NK-92 (cell line): ENCODE results near the gene OR2T3.
"Not testable (repeated sequence)": the region's sequence is repeated elsewhere in the genome, so short reads cannot be mapped to it uniquely, and the experiment has no call there.

Source experiments
- DNase-seq: peaks from one replicate; lab custom pipeline; 2025; ENCODE audit not compliant: unreplicated experiment; lab: John Stamatoyannopoulos, UW

Gene OR2T3

DNA sequence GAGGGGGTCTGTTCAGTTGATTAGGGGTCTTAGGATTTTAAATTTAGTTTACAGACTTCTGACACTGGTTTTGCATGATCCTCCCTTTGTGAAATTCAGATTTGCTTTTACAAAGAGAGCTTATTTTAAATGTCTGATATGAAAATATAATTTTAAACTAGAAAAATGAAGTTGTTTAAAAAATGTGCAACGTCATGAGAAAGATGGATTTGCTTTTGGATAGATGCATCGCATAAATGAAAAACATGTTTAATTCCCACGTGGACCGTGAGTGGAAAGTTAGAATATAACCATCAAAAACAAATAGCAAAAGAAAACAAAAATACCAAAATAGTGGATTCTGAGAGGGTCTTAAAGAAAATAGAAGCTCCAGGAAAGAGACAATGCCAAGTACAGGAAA is 2.0 kb upstream of the OR2T3 start:
- DNase-seq, result no peak

DNA sequence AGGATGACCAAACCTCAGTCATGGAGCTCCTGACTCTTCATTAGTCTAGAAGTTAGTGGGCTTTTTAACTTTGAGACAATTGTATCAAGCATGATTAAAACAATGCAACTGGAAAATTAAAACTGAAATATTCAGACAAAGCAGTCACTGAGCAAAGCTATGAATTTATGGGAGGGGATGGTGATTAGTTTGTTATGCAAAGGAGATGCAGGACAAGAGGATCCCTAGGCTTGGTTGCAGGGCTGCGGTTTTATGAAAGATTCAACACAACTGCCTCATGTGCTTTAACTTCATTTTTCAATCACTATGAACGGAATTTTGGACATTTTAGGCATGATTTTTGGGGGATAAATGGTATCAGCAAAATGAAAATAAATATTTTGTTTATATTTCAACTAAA is 1.0 kb upstream of the OR2T3 start:
- DNase-seq, result not testable (repeated sequence)

DNA sequence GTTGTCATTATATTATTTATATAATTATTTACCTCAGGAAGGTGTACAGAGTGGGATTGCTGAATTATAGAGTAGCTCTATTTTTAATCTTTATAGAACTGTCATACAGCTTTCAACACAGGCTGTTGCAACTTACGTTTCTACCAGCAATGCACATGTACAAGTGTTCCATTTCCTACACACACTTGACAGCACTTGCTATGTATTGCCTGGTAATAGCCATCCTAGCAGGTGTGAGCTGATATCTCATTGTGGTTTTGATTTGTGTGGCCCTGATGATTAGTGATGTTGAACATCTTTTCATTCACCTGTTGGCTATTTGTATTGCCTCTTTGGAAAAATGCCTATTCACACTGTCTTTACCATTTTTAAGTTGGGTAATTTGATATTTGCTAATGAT is 2.5 kb downstream of the OR2T3 start:
- DNase-seq, result not testable (repeated sequence)

DNA sequence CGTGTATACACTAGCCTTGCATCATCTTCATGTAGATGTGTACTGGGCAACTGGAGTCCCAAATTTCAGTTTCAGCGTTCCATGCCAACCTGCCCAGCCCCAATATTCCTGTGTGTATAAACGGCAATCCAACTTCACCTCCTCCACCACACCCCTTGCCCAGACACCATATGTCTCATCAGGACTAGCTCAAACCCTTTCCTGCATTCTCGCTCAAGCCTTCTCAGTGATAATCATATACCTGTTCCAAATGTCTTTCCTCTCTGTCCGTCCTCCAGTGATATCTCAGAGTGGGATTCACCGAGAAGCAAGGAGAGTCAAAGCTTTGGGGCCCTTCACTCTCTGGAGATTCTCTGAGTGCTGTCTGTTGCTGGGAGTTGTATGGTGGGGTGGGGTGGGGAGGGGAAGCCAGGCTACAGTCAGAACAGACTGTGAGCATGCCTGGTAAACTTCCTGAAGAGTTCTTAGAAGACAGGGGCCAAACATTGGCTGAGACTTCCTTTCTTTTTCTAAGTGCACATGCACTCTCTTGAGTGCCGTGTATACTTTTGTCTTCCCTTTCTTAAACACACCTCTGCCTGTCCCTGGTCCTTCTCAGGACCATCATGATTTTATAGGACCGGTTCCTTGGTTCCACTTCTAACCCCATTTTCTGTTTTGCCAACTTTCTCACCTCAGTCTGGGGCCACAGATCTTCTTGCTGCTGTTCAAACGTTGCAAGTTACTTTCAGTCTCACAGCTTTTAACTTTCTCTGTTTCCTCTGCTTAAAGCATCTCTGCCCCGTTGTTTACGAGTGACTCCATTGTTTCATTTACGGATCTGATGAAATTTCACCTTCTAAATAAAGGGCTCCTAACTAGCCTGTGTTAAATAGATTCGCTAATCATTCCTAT is 8.8 kb downstream of the OR2T3 start:
- not testable (repeated sequence) for DNase-seq

DNA sequence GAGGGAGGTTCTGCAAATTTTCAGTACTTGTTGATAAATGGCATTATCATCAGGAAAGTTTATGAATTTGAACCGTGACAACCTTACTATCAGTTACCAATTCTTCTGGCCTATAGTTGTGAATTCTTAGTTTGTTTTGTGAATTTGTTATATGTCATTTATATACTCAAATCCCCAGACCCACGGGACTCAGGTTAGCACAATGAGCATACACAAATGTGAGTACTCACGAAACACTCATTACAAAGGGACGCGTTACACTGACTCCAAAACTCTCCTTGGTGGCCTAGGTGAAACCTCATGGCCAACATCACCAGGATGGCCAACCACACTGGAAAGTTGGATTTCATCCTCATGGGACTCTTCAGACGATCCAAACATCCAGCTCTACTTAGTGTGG is 15.1 kb downstream of the OR2T3 start, which contains the start of gene OR2T5:
Gene OR2T5, plus strand, starts transcription at position 301 of the 400 bp plus-strand sequence. Its CDS starts 0 bp downstream, at position 301.
- DNase-seq, result not testable (repeated sequence)

DNA sequence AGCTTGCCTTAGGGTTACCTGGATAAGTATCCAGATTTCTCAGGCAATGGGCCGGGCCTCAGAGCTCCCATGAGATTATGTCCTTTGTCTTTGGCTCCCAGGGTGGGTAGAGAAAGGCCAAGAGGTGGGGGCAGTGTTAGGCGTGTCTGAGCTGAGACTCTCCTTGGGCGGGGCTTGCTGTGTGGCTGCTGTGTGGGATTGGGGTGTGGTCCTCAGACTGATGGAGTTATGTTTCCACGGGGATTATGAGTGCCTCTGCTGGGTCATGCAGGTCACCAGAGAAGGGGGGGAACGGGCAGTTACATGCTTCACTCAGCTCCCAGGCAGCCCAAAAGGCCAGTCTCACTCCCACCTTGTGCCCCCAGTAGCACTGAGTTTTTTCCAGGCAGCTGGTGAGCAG is 23.5 kb downstream of the OR2T3 start:
- DNase-seq, result not testable (repeated sequence)

DNA sequence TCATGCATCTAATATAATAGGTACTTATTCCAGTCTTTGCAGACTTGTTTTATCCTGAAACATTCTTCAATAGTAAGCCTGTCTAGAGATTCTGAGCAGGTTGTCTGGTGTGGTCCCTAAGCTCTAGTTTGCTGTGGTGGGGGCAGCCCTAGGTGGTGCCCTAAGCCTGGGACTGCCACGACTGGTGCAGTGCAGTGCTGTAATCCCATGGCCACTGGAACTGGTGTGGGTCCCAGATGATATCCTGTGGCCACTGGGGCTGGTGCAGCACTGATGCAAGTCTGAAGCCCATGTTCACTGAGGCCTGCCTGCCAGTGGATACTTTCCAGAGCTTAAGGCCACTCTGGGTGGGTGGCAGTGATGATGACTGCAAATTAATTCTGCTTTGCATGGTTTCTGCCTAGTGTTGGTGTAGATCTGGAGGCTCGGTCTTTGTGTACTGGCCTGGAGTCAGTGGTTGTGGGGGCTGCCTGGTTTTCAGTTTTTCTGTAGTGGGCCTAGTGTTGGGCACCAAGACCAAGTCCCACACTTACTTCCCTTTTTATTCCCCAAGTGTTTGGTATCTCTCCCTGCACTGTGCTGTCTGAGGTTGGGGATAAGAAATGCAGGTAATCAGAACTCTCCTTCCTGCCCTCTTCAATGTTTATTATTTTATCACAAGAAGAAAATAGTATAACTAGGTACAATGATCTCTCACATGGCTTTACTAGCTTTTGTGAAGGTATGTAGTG is 27.3 kb downstream of the OR2T3 start:
- not testable (repeated sequence) for DNase-seq

DNA sequence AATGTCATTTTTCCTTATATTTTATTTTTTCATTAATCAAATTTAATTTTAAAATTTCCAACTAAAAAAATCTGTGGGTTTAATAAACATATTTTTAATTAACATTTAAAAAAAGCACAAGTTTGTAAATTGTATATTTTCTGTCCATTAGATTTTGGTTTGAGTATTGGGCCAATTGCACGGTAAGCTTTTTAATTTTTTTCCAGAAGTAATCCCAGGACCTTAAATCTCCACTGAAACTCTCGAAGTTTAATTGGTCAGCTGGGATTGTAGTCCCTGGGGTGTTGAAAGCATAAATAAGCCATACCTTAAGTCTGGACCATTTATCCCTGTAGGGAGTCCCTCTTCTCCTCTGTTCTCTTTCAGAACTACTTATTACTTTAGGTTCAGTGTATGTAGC is 34.6 kb downstream of the OR2T3 start, which contains the start of gene OR2G6:
Gene OR2G6, plus strand, starts transcription at position 301 of the 400 bp plus-strand sequence. CDS start 13,574 bp downstream, outside the sequence.
- not testable (repeated sequence) for DNase-seq

DNA sequence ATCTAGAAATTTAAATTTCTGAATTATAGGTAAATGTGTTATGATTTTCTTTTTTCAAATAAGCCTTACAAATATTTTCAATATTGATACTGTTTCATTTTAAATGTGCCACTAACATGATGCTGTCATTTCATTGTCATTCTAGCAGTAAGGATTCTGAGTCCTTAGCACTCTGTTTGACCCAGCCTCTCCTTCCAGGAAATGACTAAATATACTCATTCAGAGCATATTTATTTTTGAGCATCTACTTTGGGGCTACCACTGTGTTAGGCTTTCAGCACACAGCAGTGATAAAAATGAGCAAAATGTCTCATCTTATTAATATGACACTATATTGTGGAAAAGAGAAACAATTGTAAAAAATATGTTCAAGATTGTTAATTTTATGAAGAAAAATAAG is 37.1 kb downstream of the OR2T3 start:
- DNase-seq, result not testable (repeated sequence)

DNA sequence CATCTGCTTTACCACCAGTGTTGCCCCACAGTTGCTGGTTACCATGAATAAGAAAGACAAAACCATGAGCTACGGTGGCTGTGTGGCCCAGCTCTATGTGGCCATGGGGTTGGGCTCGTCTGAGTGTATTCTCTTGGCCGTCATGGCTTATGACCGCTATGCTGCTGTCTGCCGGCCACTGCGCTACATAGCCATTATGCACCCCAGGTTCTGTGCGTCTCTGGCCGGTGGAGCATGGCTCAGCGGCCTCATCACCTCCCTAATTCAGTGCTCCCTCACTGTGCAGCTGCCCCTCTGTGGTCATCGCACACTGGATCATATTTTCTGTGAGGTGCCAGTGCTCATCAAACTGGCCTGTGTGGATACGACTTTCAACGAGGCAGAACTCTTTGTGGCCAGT is 48.7 kb downstream of the OR2T3 start:
- no peak for DNase-seq
